Vagina (tissue), 2 donors: ENCODE measurements around the gene REPS1.

ENCODE experiments used
- CTCF ChIP-seq, 3 experiments: fragments of 450-650 bp in 2 of 3; fragments of 200-600 bp in 1 of 3; sonication (generic) in 1 of 3; IDR thresholded peaks; one replicate each; pipeline ENCODE4 v1.5.1; 2017 to 2019; ENCODE audit warnings: antibody characterized with exemption in 3 of 3, mild to moderate bottlenecking in 2 of 3, moderate library complexity in 2 of 3
- POLR2AphosphoS5 ChIP-seq, 2 donors: sonication (generic); formaldehyde crosslinking; IDR thresholded peaks; one replicate each; pipeline ENCODE4 v1.9.0; 2017; ENCODE audit warnings: antibody characterized with exemption in 2 of 2, mild to moderate bottlenecking in 2 of 2, low read depth in 1 of 2; ENCODE audit not compliant: insufficient read depth in 1 of 2

DNA sequence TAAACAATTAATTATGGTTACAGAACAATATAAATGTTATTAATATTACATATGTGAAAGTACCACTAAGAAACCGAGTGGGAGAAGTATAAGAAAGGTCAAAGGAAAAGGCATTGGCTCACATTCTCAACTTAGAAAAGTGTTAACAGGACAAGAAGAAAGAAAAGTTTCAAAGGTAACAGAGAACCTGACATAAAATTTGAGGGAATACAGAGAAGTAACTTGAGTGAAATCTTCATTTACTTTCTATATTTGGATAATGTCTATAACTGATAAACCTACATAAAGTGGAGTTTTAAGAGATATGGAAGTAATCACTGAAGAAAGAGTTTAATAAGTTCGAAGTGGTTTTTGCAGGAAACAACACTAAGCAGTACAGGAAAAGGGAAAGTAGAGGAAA lies 30.1 kb downstream of the REPS1 start:
- TF ChIP-seq CTCF (IDR thresholded peaks at IDR 0.05), result no peak
- no peak for TF ChIP-seq POLR2AphosphoS5 (IDR thresholded peaks at IDR 0.05; ENCODE audit: insufficient read depth in 1 of 2, low read depth in 1 of 2)
